Neural progenitor cell (in vitro differentiated cells): ENCODE data around the gene KIF2C. TPM values are rescaled to one million over a fixed set of nuclear protein-coding genes. Genes with fewer than 3 reads are reported as not detected.

ENCODE experiments used
- DNase-seq: peaks from one replicate; pipeline ENCODE4 v3.0.0-alpha.2; 2016; ENCODE audit warnings: low spot score
- H2AFZ ChIP-seq: fragments of 200-600 bp; sonication (generic); replicated peaks from 2 replicates; pipeline ENCODE4 v1.6.1; 2016; ENCODE audit warnings: antibody characterized with exemption
- H3F3A ChIP-seq: fragments of 200-600 bp; sonication (generic); 2 replicates; pipeline ENCODE4 v1.6.1; 2016; ENCODE audit warnings: antibody characterized with exemption, low read depth
- H3K27ac ChIP-seq: fragments of 200-600 bp; sonication (generic); 2 replicates; pipeline ENCODE4 v1.5.1; 2016; ENCODE audit warnings: mild to moderate bottlenecking
- H3K27me3 ChIP-seq: fragments of 200-600 bp; sonication (generic); 2 replicates; pipeline ENCODE4 v1.6.1; 2016; ENCODE audit warnings: mild to moderate bottlenecking, moderate library complexity
- H3K36me3 ChIP-seq: fragments of 200-600 bp; sonication (generic); 2 replicates; pipeline ENCODE4 v1.5.1; 2016
- H3K4me1 ChIP-seq: fragments of 200-600 bp; sonication (generic); 2 replicates; pipeline ENCODE4 v1.6.1; 2016; ENCODE audit warnings: mixed run types
- H3K4me2 ChIP-seq: fragments of 200-600 bp; sonication (generic); 2 replicates; pipeline ENCODE4 v1.6.1; 2016
- H3K4me3 ChIP-seq: fragments of 200-600 bp; sonication (generic); 2 replicates; pipeline ENCODE4 v1.5.1; 2016
- H3K79me2 ChIP-seq: fragments of 200-600 bp; sonication (generic); 2 replicates; pipeline ENCODE4 v1.6.1; 2016; ENCODE audit warnings: low read depth
- H3K9ac ChIP-seq: fragments of 200-600 bp; sonication (generic); 2 replicates; pipeline ENCODE4 v1.6.1; 2016
- H3K9me3 ChIP-seq: fragments of 200-600 bp; sonication (generic); 2 replicates; pipeline ENCODE4 v1.5.1; 2016; ENCODE audit warnings: low read depth
- H4K20me1 ChIP-seq: fragments of 200-600 bp; sonication (generic); 2 replicates; pipeline ENCODE4 v1.6.1; 2016; ENCODE audit warnings: low read depth
- H3K27ac Mint-ChIP-seq: 3 replicates; pipeline ENCODE4 v1.8.0; 2021; ENCODE audit warnings: mixed read lengths
- H3K27me3 Mint-ChIP-seq: 2 replicates; pipeline ENCODE4 v1.8.0; 2022; ENCODE audit warnings: low read depth, mild to moderate bottlenecking, inconsistent platforms, moderate library complexity, mixed read lengths; ENCODE audit not compliant: insufficient read depth
- H3K36me3 Mint-ChIP-seq: 3 replicates; pipeline ENCODE4 v1.8.0; 2021; ENCODE audit warnings: mixed read lengths
- H3K4me1 Mint-ChIP-seq: 3 replicates; pipeline ENCODE4 v1.8.0; 2021; ENCODE audit warnings: mixed read lengths
- H3K4me3 Mint-ChIP-seq: 3 replicates; pipeline ENCODE4 v1.8.0; 2021; ENCODE audit warnings: mild to moderate bottlenecking, moderate library complexity, mixed read lengths
- H3K9me3 Mint-ChIP-seq: 3 replicates; pipeline ENCODE4 v1.8.0; 2020; ENCODE audit warnings: mixed read lengths
- EZH2 ChIP-seq: fragments of 200-600 bp; sonication (generic); IDR thresholded peaks from 2 replicates; pipeline ENCODE4 v1.6.1; 2017; ENCODE audit warnings: antibody characterized with exemption, mild to moderate bottlenecking, moderate library complexity
- EZH2phosphoT487 ChIP-seq: fragments of 200-600 bp; sonication (generic); IDR thresholded peaks from 2 replicates; pipeline ENCODE4 v1.6.1; 2017; ENCODE audit warnings: antibody characterized with exemption
- total RNA-seq: library from RNA; depleted of rRNA; stranded (reverse); fragments of >200 nt; gene quantifications from 2 replicates; pipeline ENCODE4 v1.2.3, GENCODE V29; 2015; ENCODE audit warnings: low replicate concordance
- TF ChIP-seq, protein P1 (sequence below): fragments of 200-600 bp; sonication (generic); IDR thresholded peaks from 2 replicates; pipeline ENCODE4 v1.5.1; 2017; ENCODE audit warnings: antibody characterized with exemption, mild to moderate bottlenecking

Gene KIF2C
- total RNA-seq, 1 donor from 2014 or later = 133 TPM

DNA sequence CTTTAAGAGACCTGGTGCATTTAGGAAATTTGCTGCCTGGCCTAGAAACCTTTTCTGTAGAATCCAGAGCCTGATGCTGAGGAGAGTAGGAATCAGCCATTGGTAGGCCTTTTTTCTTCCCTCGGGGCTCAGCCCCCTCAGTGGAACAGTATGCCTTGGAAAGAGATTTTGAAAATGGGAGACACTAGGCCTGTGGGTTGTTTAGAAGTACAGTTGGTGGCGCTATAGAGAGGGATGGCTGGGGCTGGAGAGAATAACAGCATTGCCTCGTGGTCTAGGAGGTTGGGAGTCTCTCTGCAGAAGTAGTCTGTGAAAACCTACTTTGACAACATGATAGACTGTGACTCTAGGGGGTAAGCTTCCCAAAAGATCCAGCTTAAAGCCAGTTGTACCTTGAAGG lies 8.2 kb downstream of the KIF2C start:
- peak; percentile 12 for DNase-seq
- peaks cover 34% of the 10 kb centered on the region for H3K36me3 Mint-ChIP-seq
- Histone ChIP-seq H3K4me2 (no peak overlapping the region), H4K20me1 (peaks cover 29% of the 10 kb centered on the region), H2AFZ (no peak overlapping the region), H3K27me3 (no peaks in the 10 kb centered on the region), H3K27ac (no peak overlapping the region), H3K36me3 (peaks cover 16% of the 10 kb centered on the region), H3K4me3 (no peak overlapping the region), H3F3A (no peaks in the 10 kb centered on the region), H3K4me1 (no peaks in the 10 kb centered on the region), H3K9me3 (no peaks in the 10 kb centered on the region), H3K79me2 (peaks cover 36% of the 10 kb centered on the region), H3K9ac (no peak overlapping the region)
- TF ChIP-seq EZH2 (no peak), EZH2phosphoT487 (no peak)
- TF ChIP-seq, protein P1, sequence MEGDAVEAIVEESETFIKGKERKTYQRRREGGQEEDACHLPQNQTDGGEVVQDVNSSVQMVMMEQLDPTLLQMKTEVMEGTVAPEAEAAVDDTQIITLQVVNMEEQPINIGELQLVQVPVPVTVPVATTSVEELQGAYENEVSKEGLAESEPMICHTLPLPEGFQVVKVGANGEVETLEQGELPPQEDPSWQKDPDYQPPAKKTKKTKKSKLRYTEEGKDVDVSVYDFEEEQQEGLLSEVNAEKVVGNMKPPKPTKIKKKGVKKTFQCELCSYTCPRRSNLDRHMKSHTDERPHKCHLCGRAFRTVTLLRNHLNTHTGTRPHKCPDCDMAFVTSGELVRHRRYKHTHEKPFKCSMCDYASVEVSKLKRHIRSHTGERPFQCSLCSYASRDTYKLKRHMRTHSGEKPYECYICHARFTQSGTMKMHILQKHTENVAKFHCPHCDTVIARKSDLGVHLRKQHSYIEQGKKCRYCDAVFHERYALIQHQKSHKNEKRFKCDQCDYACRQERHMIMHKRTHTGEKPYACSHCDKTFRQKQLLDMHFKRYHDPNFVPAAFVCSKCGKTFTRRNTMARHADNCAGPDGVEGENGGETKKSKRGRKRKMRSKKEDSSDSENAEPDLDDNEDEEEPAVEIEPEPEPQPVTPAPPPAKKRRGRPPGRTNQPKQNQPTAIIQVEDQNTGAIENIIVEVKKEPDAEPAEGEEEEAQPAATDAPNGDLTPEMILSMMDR = peak; percentile 19
- no peak overlapping the region for H3K4me3 Mint-ChIP-seq
- H3K4me1 Mint-ChIP-seq = peaks cover 7% of the 10 kb centered on the region
- H3K9me3 Mint-ChIP-seq = no peaks in the 10 kb centered on the region
- no peaks in the 10 kb centered on the region for H3K27me3 Mint-ChIP-seq
- H3K27ac Mint-ChIP-seq = no peak overlapping the region

GRCh38 chr1:44757420-44757819 lies 17.8 kb downstream of the KIF2C start:
- H3K4me1 Mint-ChIP-seq = no peaks in the 10 kb centered on the region
- H4K20me1 ChIP-seq = no peaks in the 10 kb centered on the region
- no peak overlapping the region for H3K27ac Mint-ChIP-seq
- H3K9ac ChIP-seq = no peak overlapping the region
- no peaks in the 10 kb centered on the region for H3K9me3 Mint-ChIP-seq
- no peak overlapping the region for H3K4me2 ChIP-seq
- H3K27me3 Mint-ChIP-seq = peaks cover 2% of the 10 kb centered on the region
- H3K36me3 Mint-ChIP-seq = peaks cover 47% of the 10 kb centered on the region
- H3K4me3 ChIP-seq = no peak overlapping the region
- H3K27me3 ChIP-seq = no peaks in the 10 kb centered on the region
- H2AFZ ChIP-seq = no peak overlapping the region
- peaks cover 2% of the 10 kb centered on the region for H3K36me3 ChIP-seq
- H3K9me3 ChIP-seq = no peaks in the 10 kb centered on the region
- H3K79me2 ChIP-seq = no peaks in the 10 kb centered on the region
- DNase-seq = no peak
- no peak overlapping the region for H3K4me3 Mint-ChIP-seq
- H3K27ac ChIP-seq = no peak overlapping the region
- H3K4me1 ChIP-seq = no peaks in the 10 kb centered on the region
- peaks cover 4% of the 10 kb centered on the region for H3F3A ChIP-seq
- TF ChIP-seq, protein P1 = no peak
- no peak for TF ChIP-seq EZH2phosphoT487
- no peak for TF ChIP-seq EZH2

- no peaks in the 10 kb centered on the region for H3K79me2 ChIP-seq
- TF ChIP-seq, protein P1 = no peak
- TF ChIP-seq EZH2phosphoT487 = no peak
- no peak for TF ChIP-seq EZH2
- DNase-seq = no peak
- peaks cover 2% of the 10 kb centered on the region for H3K27me3 Mint-ChIP-seq
- no peak overlapping the region for H3K4me3 ChIP-seq
- H3K4me1 Mint-ChIP-seq = no peaks in the 10 kb centered on the region
- peaks cover 45% of the 10 kb centered on the region for H3K36me3 Mint-ChIP-seq
- H3K36me3 ChIP-seq = no peaks in the 10 kb centered on the region
- H3K4me3 Mint-ChIP-seq = no peak overlapping the region
- no peaks in the 10 kb centered on the region for H3K9me3 ChIP-seq
- H3K27ac ChIP-seq = no peak overlapping the region
- H2AFZ ChIP-seq = no peak overlapping the region
- H3K9ac ChIP-seq = no peak overlapping the region
- H3K4me1 ChIP-seq = no peaks in the 10 kb centered on the region
- no peak overlapping the region for H3K27ac Mint-ChIP-seq
- no peaks in the 10 kb centered on the region for H3K27me3 ChIP-seq
- H3K9me3 Mint-ChIP-seq = no peaks in the 10 kb centered on the region
- H3K4me2 ChIP-seq = no peak overlapping the region
- peaks cover 4% of the 10 kb centered on the region for H3F3A ChIP-seq
- no peaks in the 10 kb centered on the region for H4K20me1 ChIP-seq
Measured at GRCh38 chr1:44759077-44759476, 19.4 kb downstream of the KIF2C start.
